Fibroblast of villous mesenchyme (primary cell): ENCODE results near the gene RAB40B. TPM values are rescaled to one million over a fixed set of nuclear protein-coding genes. Genes with fewer than 3 reads are reported as not detected.

Experiments used
- DNase-seq: peaks from one replicate; pipeline ENCODE4 v3.0.0-alpha.2; 2010; ENCODE audit warnings: low read depth
- H3K4me3 ChIP-seq: 2 replicates; pipeline ENCODE4 v1.5.1; 2011; ENCODE audit warnings: low read depth, mild to moderate bottlenecking, low read length
- total RNA-seq: library from RNA; depleted of rRNA; stranded (reverse); fragments of >200 nt; gene quantifications from 2 replicates; pipeline ENCODE4 v1.2.3, GENCODE V29; 2012
- TF ChIP-seq, protein P1 (sequence below): IDR thresholded peaks from 2 replicates; pipeline ENCODE4 v1.5.1; 2012; ENCODE audit warnings: low read depth, mild to moderate bottlenecking, low read length; ENCODE audit not compliant: insufficient read depth

RAB40B gene
- total RNA-seq, 1 donor = 7.3 TPM

GRCh38 chr17:82693168-82693867 lies 5.2 kb downstream of the RAB40B start:
- no peak overlapping the region for H3K4me3 ChIP-seq
- no peak for DNase-seq
- TF ChIP-seq, protein P1, sequence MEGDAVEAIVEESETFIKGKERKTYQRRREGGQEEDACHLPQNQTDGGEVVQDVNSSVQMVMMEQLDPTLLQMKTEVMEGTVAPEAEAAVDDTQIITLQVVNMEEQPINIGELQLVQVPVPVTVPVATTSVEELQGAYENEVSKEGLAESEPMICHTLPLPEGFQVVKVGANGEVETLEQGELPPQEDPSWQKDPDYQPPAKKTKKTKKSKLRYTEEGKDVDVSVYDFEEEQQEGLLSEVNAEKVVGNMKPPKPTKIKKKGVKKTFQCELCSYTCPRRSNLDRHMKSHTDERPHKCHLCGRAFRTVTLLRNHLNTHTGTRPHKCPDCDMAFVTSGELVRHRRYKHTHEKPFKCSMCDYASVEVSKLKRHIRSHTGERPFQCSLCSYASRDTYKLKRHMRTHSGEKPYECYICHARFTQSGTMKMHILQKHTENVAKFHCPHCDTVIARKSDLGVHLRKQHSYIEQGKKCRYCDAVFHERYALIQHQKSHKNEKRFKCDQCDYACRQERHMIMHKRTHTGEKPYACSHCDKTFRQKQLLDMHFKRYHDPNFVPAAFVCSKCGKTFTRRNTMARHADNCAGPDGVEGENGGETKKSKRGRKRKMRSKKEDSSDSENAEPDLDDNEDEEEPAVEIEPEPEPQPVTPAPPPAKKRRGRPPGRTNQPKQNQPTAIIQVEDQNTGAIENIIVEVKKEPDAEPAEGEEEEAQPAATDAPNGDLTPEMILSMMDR = no peak

DNA sequence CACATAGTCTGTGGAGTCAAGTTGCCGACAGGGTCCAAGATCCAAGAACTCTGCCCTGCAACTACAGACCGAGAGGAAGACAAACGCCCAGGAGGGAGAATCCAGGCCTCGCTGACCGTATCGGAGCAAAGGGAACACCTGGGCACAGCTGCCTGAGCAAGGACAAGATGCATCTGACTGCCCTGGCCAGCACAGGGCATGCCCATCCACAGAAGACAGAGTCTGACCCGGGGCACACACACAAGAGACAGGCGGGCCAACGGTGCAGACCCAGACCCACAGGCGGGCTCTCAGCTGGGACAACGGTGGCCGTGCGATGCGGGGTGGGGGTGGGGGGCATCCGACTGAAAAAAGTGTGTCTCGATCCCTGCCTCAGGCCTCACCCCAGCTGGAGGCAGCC lies 6.2 kb downstream of the RAB40B start:
- TF ChIP-seq, protein P1 = no peak
- no peak overlapping the region for H3K4me3 ChIP-seq
- no peak for DNase-seq

GRCh38 chr17:82691714-82692113 lies 6.8 kb downstream of the RAB40B start:
- TF ChIP-seq, protein P1 = no peak
- no peak overlapping the region for H3K4me3 ChIP-seq
- DNase-seq = no peak

DNA sequence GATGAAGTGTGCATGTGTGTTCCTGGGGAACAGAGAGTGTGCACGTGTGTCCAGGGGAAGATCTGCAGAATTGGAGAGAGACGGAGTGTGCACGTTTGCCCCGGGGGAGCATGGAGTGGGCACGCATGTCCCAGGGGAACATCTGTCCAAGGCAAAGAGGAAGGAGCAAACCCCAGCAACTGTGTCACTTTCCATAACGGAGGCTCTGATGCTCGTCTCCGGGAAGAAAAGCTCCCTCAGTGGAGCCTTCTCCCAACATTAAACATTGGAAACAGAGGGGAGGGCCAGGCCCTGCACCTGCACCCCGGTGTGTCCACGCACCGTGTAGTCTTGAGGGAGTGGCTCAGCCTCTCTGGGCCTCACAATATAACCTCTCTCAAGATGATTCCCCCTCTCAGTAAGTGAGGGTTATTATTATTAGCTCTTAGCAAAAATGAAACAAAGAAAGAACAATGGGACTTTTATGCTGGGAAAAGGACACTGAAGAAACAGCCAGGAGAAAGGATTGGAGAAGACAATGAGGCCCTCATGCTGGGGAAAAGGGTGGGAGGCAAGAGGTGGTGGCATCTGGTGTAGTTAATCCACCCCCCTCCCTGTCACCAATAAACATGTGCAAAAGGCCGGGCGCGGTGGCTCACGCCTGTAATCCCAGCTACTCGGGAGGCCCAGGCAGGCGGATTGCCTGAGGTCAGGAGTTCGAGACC lies 7.6 kb downstream of the RAB40B start:
- H3K4me3 ChIP-seq = no peak overlapping the region
- TF ChIP-seq, protein P1 = no peak
- DNase-seq = no peak

DNA sequence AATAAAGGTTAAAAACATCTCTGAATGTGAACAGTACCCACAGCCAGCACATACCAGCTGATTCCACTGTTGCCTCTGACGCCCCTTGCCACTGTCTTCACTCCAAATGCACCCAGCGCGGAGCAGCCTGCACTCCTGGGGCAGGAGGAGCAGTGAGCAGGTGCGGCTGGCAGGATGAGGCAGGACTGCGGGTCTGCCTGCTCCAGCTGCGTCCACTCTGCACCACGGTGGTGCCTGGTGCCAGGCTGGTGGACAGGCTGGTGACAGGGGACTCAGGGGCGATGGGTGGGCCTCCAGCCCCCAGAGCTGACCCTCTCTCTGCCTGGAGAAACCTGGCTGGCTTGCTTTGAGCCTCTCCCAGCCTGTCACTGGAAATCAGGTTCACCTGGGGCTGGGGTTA lies 9.4 kb downstream of the RAB40B start:
- H3K4me3 ChIP-seq = no peak overlapping the region
- DNase-seq = no peak
- TF ChIP-seq, protein P1 = no peak

DNA sequence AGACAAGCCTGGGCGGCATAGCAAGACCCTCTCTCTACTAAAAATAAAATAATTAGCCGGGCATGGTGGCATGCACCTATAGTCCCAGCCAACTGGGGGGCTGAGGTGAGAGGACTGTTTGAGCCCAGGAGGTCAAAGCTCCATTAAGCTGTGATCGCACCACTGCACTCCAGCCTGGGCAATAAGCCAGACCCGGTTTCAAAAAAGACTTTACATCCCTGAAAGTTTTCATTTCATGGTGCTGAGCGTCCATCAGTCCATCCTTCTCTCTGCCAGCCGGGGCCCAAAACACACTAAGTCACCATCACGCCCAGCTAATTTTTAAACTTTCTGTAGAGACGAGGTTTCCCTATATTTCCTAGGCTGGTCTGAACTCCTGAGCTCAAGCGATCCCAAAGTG lies 10.6 kb downstream of the RAB40B start:
- DNase-seq = no peak
- TF ChIP-seq, protein P1 = no peak
- no peak overlapping the region for H3K4me3 ChIP-seq
